SK-N-SH (cell line): Measurements from ENCODE around the gene NECTIN1. TPM values are rescaled to one million over a fixed set of nuclear protein-coding genes. Genes with fewer than 3 reads are reported as not detected.

Experiments
- CTCF ChIA-PET: fragments of 300-600, 350-600 bp; formaldehyde crosslinking; extraction: SDS; loops from one replicate; lab custom pipeline; 2021; lab: Yijun Ruan, JAX
- POLR2A ChIA-PET: fragments of 350-600 bp; sonication (Branson Sonifier 250); formaldehyde crosslinking; extraction: SDS; loops from one replicate; lab custom pipeline; 2020; ENCODE audit warnings: antibody characterized with exemption, inconsistent platforms; lab: Yijun Ruan, JAX
- DNase-seq: peaks from one replicate; pipeline ENCODE4 v3.0.0; 2012
- H2AFZ ChIP-seq: fragments of 200-600 bp; sonication (generic); 2 replicates; pipeline ENCODE4 v1.8.1; 2016; ENCODE audit warnings: antibody characterized with exemption, mild to moderate bottlenecking, low read depth
- H3F3A ChIP-seq: fragments of 200-600 bp; sonication (generic); replicated peaks from 2 replicates; pipeline ENCODE3; 2016; ENCODE audit warnings: antibody characterized with exemption, mild to moderate bottlenecking; ENCODE audit not compliant: insufficient read depth
- H3K27ac ChIP-seq, 2 experiments: fragments of 200-500 bp in 1 of 2; fragments of 200-600 bp in 1 of 2; sonication (Bioruptor generic) in 1 of 2; sonication (generic), shearing (Covaris generic) in 1 of 2; 2 replicates each; pipeline versions ENCODE4 v1.5.1 to v1.6.1; 2014 to 2016; ENCODE audit warnings: low read depth in 2 of 2, inconsistent platforms in 1 of 2, low read length in 1 of 2, mild to moderate bottlenecking in 1 of 2, mixed read lengths in 1 of 2
- H3K27me3 ChIP-seq: fragments of 200-600 bp; sonication (generic), shearing (Covaris generic); 2 replicates; pipeline ENCODE4 v1.6.1; 2016; ENCODE audit warnings: mixed run types; ENCODE audit not compliant: insufficient read depth
- H3K36me3 ChIP-seq, 2 experiments: fragments of 200-500 bp in 1 of 2; fragments of 200-600 bp in 1 of 2; sonication (Bioruptor generic) in 1 of 2; sonication (generic) in 1 of 2; replicated peaks in 1 of 2; 2 replicates each; pipeline versions ENCODE3 to v1.5.1; 2014 to 2016; ENCODE audit warnings: low read length in 1 of 2, mild to moderate bottlenecking in 1 of 2; ENCODE audit not compliant: insufficient read depth in 2 of 2, control insufficient read depth in 1 of 2
- H3K4me1 ChIP-seq, 2 experiments: fragments of 200-500 bp in 1 of 2; fragments of 200-600 bp in 1 of 2; sonication (Bioruptor generic) in 1 of 2; sonication (generic), shearing (Covaris generic) in 1 of 2; 2 replicates each; pipeline versions ENCODE4 v1.5.1 to v1.6.1; 2014 to 2016; ENCODE audit warnings: low read depth in 1 of 2, low read length in 1 of 2, mixed run types in 1 of 2; ENCODE audit not compliant: insufficient read depth in 2 of 2, control insufficient read depth in 1 of 2
- H3K4me2 ChIP-seq: fragments of 200-600 bp; sonication (generic), shearing (Covaris generic); 2 replicates; pipeline ENCODE4 v1.6.1; 2017; ENCODE audit warnings: mixed run types
- H3K4me3 ChIP-seq, 2 experiments: fragments of 200-500 bp in 1 of 2; fragments of 200-600 bp in 1 of 2; sonication (Bioruptor generic) in 1 of 2; sonication (generic), shearing (Covaris generic) in 1 of 2; 2 replicates each; pipeline versions ENCODE4 v1.5.1 to v1.8.1; 2014 to 2016; ENCODE audit warnings: low read depth in 2 of 2, inconsistent platforms in 1 of 2, low read length in 1 of 2, mild to moderate bottlenecking in 1 of 2, mixed read lengths in 1 of 2, moderate library complexity in 1 of 2
- H3K79me2 ChIP-seq: fragments of 200-600 bp; sonication (generic); 2 replicates; pipeline ENCODE4 v1.8.1; 2017; ENCODE audit warnings: mild to moderate bottlenecking; ENCODE audit not compliant: insufficient read depth
- H3K9ac ChIP-seq: fragments of 200-600 bp; sonication (generic); 2 replicates; pipeline ENCODE4 v1.6.1; 2017; ENCODE audit warnings: mixed run types
- H3K9me2 ChIP-seq: fragments of 200-600 bp; sonication (generic); 2 replicates; pipeline ENCODE4 v1.6.1; 2017; ENCODE audit warnings: mixed run types
- H3K9me3 ChIP-seq: fragments of 200-600 bp; sonication (generic); 2 replicates; pipeline ENCODE4 v1.6.1; 2017; ENCODE audit warnings: mixed run types, mild to moderate bottlenecking, moderate library complexity
- H4K20me1 ChIP-seq: fragments of 200-600 bp; sonication (generic); 2 replicates; pipeline ENCODE4 v1.6.1; 2017; ENCODE audit warnings: mild to moderate bottlenecking, mixed run types; ENCODE audit not compliant: insufficient read depth
- EP300 ChIP-seq, 2 experiments: IDR thresholded peaks; 2 replicates each; pipeline versions ENCODE4 v1.4.0 to v1.6.1; 2012; ENCODE audit warnings: borderline replicate concordance in 1 of 2, low read depth in 1 of 2, low read length in 1 of 2
- FOXJ3 ChIP-seq: sonication (generic); formaldehyde crosslinking; IDR thresholded peaks from 2 replicates; pipeline ENCODE4 v1.5.1; 2020; ENCODE audit warnings: mild to moderate bottlenecking, missing genetic modification reagents
- JUND ChIP-seq: IDR thresholded peaks from 2 replicates; pipeline ENCODE4 v1.4.0; 2012
- NFIC ChIP-seq: IDR thresholded peaks from 2 replicates; pipeline ENCODE4 v1.4.0; 2012; ENCODE audit warnings: borderline replicate concordance
- RAD21 ChIP-seq: IDR thresholded peaks from 2 replicates; pipeline ENCODE4 v1.6.1; 2012; ENCODE audit warnings: mild to moderate bottlenecking, low read length
- RCOR1 ChIP-seq: fragments of 150-350 bp; IDR thresholded peaks from 2 replicates; pipeline ENCODE4 v1.6.1; 2017; ENCODE audit warnings: antibody characterized with exemption, low read length
- SMC3 ChIP-seq: IDR thresholded peaks from 2 replicates; pipeline ENCODE4 v1.6.1; 2012; ENCODE audit warnings: low read depth, low read length, improper control_type of control experiment
- WGBS: methylation state at CpG from one replicate; pipeline ENCODE4 v1.1.6; 2017; ENCODE audit warnings: low lambda C conversion rate; 5-methylcytosine and 5-hydroxymethylcytosine counted together
- polyA plus RNA-seq, 3 experiments: library from polyadenylated mRNA; depleted of rRNA; stranded (reverse); fragments of >200 nt; gene quantifications; 2 replicates each; pipeline ENCODE4 v1.2.3, GENCODE V29; 2012
- TF ChIP-seq, protein P1 (sequence below): fragments of 200-600 bp; sonication (generic); IDR thresholded peaks from 2 replicates; pipeline ENCODE4 v1.6.1; 2017; ENCODE audit warnings: antibody characterized with exemption, mild to moderate bottlenecking, moderate library complexity
- TF ChIP-seq, protein P2 (sequence below): IDR thresholded peaks from 2 replicates; pipeline ENCODE4 v1.6.1; 2012; ENCODE audit warnings: mild to moderate bottlenecking, low read depth, low read length, moderate library complexity
- TF ChIP-seq, protein P3 (sequence below): IDR thresholded peaks from 2 replicates; pipeline ENCODE4 v1.4.0; 2012; ENCODE audit warnings: low read depth, borderline replicate concordance
- TF ChIP-seq, protein P4 (sequence below): IDR thresholded peaks from 2 replicates; pipeline ENCODE4 v1.4.0; 2012; ENCODE audit warnings: low read depth

The NECTIN1 gene
- polyA plus RNA-seq, 1 of the 3 experiments (the other 2 are of a cell fraction) = 9.1 TPM

DNA sequence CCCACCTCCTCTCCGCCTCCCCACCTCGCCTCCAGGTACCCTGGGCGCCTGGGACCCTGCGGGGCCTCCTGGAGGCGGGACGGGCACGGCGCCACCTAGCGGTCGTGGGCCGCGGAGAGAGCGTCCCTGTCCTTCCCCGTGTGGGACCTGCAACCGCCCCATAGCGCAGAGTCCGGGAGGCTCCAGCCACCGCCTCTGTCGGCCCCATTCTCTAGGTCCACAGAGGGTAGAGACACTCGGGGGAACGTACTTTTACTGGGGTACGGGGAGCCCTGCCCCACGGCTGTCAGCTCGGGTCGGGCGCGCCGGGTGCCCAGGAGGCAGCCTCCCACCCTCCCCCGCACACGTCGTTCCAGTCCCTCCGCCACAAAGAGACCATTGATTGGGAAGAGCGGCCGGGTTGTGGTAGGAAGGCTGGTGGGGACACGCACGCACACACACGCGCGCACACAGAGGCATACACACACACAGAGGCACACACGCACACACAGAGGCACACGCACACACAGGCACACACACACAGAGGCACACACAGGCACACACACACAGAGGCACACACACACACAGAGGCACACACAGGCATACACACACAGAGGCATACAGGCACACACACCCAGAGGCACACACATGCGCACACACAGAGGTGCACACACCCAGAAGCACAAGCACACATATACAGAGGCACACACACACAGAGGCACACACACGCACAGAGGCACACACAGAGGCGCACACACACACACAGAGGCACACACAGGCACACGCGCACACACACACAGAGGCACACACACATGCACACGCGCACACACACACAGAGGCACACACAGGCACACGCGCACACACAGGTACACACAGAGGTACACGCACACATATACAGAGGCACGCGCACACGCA lies 12.6 kb upstream of the NECTIN1 start:
- Histone ChIP-seq H3K9me3 (no peaks in the 10 kb centered on the region), H3F3A (no peaks in the 10 kb centered on the region), H2AFZ (no peak overlapping the region), H3K36me3 (no peaks in the 10 kb centered on the region), H3K27me3 (no peaks in the 10 kb centered on the region), H3K9ac (no peak overlapping the region), H3K27ac (no peak overlapping the region; a peak in 1 of 4 replicates), H3K79me2 (no peaks in the 10 kb centered on the region), H3K4me1 (peaks cover 0 to 44% of the 10 kb centered on the region in 2 experiments; a peak in 2 of 4 replicates), H3K4me3 (no peak overlapping the region), H4K20me1 (no peaks in the 10 kb centered on the region), H3K4me2 (no peak overlapping the region), H3K9me2 (no peaks in the 10 kb centered on the region)
- ChIA-PET POLR2A (interaction anchor here (1.3 to 2.0 kb wide), 4 partner anchors 12 to 166 kb away, joined by 3 to 6 read pairs (median 4); partner anchors contain the start of gene NECTIN1), CTCF (interaction anchor here (1.5 to 2.6 kb wide), 3 partner anchors 12 to 367 kb away, joined by 4 to 10 read pairs (median 9); partner anchors contain the start of gene NECTIN1)
- 86% methylated on average over 43 of the region's 54 CpGs for WGBS
- TF ChIP-seq, protein P1, sequence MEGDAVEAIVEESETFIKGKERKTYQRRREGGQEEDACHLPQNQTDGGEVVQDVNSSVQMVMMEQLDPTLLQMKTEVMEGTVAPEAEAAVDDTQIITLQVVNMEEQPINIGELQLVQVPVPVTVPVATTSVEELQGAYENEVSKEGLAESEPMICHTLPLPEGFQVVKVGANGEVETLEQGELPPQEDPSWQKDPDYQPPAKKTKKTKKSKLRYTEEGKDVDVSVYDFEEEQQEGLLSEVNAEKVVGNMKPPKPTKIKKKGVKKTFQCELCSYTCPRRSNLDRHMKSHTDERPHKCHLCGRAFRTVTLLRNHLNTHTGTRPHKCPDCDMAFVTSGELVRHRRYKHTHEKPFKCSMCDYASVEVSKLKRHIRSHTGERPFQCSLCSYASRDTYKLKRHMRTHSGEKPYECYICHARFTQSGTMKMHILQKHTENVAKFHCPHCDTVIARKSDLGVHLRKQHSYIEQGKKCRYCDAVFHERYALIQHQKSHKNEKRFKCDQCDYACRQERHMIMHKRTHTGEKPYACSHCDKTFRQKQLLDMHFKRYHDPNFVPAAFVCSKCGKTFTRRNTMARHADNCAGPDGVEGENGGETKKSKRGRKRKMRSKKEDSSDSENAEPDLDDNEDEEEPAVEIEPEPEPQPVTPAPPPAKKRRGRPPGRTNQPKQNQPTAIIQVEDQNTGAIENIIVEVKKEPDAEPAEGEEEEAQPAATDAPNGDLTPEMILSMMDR = peak; percentile 33
- no peak for TF ChIP-seq SMC3
- TF ChIP-seq, protein P2, sequence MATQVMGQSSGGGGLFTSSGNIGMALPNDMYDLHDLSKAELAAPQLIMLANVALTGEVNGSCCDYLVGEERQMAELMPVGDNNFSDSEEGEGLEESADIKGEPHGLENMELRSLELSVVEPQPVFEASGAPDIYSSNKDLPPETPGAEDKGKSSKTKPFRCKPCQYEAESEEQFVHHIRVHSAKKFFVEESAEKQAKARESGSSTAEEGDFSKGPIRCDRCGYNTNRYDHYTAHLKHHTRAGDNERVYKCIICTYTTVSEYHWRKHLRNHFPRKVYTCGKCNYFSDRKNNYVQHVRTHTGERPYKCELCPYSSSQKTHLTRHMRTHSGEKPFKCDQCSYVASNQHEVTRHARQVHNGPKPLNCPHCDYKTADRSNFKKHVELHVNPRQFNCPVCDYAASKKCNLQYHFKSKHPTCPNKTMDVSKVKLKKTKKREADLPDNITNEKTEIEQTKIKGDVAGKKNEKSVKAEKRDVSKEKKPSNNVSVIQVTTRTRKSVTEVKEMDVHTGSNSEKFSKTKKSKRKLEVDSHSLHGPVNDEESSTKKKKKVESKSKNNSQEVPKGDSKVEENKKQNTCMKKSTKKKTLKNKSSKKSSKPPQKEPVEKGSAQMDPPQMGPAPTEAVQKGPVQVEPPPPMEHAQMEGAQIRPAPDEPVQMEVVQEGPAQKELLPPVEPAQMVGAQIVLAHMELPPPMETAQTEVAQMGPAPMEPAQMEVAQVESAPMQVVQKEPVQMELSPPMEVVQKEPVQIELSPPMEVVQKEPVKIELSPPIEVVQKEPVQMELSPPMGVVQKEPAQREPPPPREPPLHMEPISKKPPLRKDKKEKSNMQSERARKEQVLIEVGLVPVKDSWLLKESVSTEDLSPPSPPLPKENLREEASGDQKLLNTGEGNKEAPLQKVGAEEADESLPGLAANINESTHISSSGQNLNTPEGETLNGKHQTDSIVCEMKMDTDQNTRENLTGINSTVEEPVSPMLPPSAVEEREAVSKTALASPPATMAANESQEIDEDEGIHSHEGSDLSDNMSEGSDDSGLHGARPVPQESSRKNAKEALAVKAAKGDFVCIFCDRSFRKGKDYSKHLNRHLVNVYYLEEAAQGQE = no peak
- no peak for DNase-seq

DNA sequence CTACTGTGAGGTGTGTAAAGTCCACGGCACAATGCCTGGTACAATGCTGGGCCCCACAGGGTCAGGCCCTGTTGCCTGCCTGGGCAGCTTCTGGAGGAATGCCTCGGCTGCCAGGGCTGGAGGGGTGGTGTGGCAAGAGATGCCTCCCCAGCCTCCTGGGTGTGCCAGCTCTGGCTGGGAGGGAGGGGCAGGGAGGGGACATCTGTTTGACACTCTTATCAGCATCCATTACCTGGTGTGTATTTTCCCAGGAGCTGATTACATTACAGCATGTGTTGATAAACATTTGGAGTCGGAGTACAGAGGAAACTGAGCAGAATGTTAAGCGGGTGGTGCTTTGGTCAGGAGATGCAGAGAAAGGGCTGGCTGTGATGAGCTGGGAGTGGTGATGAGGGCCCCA lies 11.0 kb upstream of the NECTIN1 start:
- no peak overlapping the region for H2AFZ ChIP-seq
- TF ChIP-seq RCOR1 = peak; percentile 56; the same call in 1 of the 2 replicates
- no peak for TF ChIP-seq JUND
- peak; percentile 83 for TF ChIP-seq FOXJ3 (CRISPR knock-in tag)
- TF ChIP-seq NFIC = no peak
- TF ChIP-seq RAD21 = no peak
- TF ChIP-seq, protein P3, sequence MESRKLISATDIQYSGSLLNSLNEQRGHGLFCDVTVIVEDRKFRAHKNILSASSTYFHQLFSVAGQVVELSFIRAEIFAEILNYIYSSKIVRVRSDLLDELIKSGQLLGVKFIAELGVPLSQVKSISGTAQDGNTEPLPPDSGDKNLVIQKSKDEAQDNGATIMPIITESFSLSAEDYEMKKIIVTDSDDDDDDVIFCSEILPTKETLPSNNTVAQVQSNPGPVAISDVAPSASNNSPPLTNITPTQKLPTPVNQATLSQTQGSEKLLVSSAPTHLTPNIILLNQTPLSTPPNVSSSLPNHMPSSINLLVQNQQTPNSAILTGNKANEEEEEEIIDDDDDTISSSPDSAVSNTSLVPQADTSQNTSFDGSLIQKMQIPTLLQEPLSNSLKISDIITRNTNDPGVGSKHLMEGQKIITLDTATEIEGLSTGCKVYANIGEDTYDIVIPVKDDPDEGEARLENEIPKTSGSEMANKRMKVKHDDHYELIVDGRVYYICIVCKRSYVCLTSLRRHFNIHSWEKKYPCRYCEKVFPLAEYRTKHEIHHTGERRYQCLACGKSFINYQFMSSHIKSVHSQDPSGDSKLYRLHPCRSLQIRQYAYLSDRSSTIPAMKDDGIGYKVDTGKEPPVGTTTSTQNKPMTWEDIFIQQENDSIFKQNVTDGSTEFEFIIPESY = no peak
- TF ChIP-seq, protein P4, sequence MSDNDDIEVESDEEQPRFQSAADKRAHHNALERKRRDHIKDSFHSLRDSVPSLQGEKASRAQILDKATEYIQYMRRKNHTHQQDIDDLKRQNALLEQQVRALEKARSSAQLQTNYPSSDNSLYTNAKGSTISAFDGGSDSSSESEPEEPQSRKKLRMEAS = no peak
- TF ChIP-seq, protein P2 = no peak
- peak in 1 of 2 experiments; percentile 67; a peak in 1 of 4 replicates for TF ChIP-seq EP300 (IDR thresholded peaks at IDR 0.05; ENCODE audit: borderline replicate concordance in 1 of 2, low read depth in 1 of 2, low read length in 1 of 2)

More for the DNA sequence above, 11.0 kb upstream of the NECTIN1 start:
- Histone ChIP-seq H3K9ac (no peak overlapping the region), H3K4me3 (no peak overlapping the region), H3K9me3 (no peaks in the 10 kb centered on the region), H3F3A (no peaks in the 10 kb centered on the region), H3K36me3 (no peaks in the 10 kb centered on the region), H3K27ac (peak overlapping the region in 1 of 2 experiments; percentile 60; a peak in 2 of 4 replicates), H3K79me2 (no peaks in the 10 kb centered on the region), H3K4me2 (no peak overlapping the region), H3K27me3 (no peaks in the 10 kb centered on the region), H4K20me1 (no peaks in the 10 kb centered on the region), H3K9me2 (no peaks in the 10 kb centered on the region), H3K4me1 (peaks cover 0 to 44% of the 10 kb centered on the region in 2 experiments; a peak in 2 of 4 replicates)
- DNase-seq = peak; percentile 66
- CTCF ChIA-PET = interaction anchor here (1.0 to 2.7 kb wide), 8 partner anchors 8 to 368 kb away, joined by 3 to 20 read pairs (median 3); partner anchors contain the start of gene NECTIN1
- POLR2A ChIA-PET = interaction anchor here (1.1 to 2.1 kb wide), 5 partner anchors 9 to 167 kb away, joined by 3 to 8 read pairs (median 5); partner anchors contain the start of gene NECTIN1
- 66% methylated on average over 2 of the region's 4 CpGs for WGBS
